GM21825 (cell line): ENCODE data around the gene SNRNP70.
A peak's percentile ranks its signal among the peaks of the same experiment; 100 is the strongest.

Source experiments
- ATAC-seq: cut with Tn5 transposase; IDR thresholded peaks from one replicate; pipeline ENCODE4 v1.9.1; 2021; ENCODE audit warnings: mild to moderate bottlenecking, moderate library complexity; ENCODE audit not compliant: unreplicated experiment

The SNRNP70 gene

GRCh38 chr19:49097453-49098288, 12.4 kb downstream of the SNRNP70 start:
- no peak for ATAC-seq

GRCh38 chr19:49098795-49099194, 13.5 kb downstream of the SNRNP70 start:
- no peak for ATAC-seq

DNA sequence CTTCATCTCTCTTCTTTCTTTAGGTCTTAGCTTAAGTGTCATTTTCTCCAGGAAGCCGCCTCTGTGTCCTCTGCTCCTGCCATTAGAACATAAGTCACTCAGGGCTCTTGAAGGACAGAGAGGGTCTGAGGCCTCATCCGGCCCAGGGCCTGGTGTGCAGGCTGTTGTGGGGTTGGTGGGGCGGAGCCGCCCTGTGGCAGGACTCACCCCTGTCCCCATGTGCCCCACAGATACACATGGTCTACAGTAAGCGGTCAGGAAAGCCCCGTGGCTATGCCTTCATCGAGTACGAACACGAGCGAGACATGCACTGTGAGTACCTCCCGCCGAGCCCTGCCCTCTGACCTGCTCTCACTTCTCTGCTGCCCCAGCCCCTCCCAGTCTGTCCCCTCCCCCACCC, 15.9 kb downstream of the SNRNP70 start:
- ATAC-seq = no peak

DNA sequence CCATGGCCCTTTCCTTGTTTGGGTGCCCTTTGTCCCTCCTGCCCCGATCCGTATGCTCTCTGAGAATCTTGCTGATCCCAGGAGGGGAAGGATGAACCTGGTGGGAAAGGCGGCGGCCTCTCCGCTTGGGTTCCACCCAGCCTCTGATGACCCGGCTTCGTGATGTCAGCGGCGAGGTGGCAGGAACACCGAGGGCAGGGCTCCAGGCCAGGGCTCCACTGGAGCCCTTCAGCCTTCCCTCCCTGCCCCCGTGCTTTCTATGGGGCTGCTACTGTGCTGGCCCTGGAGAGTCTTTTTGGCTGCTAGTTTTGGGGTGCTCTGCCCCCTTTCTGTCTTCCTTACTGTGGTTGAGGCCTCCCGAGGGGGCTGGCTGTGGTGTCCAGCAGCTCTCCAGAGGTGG, 17.1 kb downstream of the SNRNP70 start:
- no peak for ATAC-seq

DNA sequence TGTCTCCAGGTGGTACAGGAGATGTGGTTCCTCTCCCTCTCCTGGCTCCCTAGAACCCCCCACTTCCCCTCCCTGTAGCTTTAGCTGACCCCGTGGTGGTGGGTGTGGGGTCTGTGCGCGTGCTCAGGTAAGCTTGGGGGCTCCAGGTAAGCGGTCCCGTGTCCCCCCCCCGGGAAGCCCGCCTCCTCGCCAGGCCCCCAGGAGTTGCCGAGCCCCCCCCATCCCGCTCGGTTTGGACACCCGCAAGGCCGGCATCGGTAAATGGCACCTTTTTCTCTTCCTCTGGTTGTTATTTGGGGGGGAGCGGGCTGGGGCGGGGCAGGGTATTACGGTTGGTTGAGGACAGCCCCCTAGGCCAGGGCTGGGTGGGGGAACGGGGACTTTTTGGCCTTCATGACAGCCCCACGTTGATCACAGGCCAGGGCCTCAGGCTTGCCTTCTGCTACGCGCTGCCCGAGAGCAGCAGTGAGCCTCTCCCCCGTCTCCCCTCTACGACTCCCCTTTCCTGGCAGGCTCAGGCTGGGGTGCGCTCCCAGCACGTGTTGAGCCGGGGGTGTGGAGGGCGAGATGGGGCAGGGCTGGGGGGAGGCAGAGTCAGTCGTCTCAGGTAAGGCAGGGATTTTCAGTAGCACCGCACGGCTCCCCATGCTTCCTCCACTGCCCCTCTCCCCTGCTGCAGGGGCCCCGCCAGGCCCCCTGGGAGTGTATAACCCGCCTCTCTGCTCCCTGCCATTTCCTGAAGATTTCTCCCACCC, 18.3 kb downstream of the SNRNP70 start:
- no peak for ATAC-seq

DNA sequence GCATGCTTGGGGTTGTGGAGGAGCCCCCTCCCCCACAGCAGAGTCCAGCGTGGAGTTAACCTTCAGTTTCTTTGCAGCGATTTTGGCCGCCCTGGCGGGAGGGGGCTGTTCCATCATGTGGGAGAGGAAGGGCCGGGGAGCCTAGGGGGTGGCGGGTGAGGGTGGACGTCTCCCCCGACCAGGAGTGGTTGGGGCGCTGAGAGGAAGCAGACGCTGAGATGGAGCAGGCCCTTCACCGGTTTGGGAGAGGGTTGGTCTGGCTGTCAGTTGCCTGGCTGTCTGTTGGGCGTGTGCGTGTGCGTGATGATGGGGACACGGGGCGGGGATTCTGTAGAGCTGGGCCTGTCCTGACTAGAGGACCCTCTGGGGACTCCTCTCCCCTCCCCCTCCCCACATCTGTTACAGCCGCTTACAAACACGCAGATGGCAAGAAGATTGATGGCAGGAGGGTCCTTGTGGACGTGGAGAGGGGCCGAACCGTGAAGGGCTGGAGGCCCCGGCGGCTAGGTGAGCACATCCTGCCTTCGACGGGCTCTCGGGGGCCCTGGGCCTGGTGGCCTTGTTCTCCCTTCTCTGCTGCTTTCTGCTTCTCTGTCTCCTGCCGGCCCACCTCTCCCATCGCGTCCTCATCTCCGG, 19.1 kb downstream of the SNRNP70 start:
- ATAC-seq = no peak

DNA sequence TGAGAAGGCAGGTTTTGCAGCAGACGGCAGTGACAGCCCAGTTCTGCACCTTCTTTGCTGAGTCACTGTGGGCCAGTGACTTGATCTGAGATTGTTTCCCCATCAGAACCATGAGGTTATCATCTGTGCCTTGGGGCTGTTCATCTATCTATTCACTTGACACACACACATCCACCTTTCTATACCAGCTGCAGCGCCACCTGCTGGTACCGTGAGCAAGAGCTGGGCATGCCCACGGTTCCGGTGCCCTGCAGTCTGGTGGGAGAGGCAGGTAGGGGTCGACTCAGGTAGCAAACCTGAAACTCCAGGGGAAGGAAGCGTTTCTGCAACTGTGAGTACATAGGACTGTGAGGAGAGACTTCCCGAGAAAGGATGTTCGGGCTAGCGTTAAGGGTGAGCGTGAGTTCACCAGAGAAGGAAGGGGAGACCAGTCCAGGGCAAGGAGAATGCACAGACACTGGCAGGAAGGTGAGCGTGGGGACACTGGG, 21.4 kb downstream of the SNRNP70 start:
- no peak for ATAC-seq

- no peak for ATAC-seq
Observed at GRCh38 chr19:49107625-49108459, 22.6 kb downstream of the SNRNP70 start.

GRCh38 chr19:49109051-49109450, 23.8 kb downstream of the SNRNP70 start:
- ATAC-seq = no peak

- ATAC-seq = no peak
Observed at GRCh38 chr19:49109569-49110233, 24.4 kb downstream of the SNRNP70 start.

DNA sequence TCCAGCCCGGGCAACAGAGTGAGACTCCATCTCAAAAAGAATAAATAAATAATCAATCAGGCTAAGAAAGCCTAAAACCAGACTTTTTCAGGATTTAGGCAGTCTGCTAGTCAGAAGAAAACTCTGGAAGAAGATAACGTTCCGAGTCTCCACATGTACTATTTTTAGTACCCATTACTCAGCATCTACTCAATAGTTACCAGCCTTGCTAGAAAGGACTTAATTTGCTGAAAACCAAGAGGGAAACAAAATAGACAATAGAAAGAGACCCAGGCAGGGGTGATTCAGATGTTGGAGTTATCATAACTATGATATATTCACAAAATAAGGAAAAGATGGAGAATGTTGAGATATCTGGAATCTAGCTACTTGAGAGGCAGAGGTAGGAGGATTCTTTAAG, 25.3 kb downstream of the SNRNP70 start:
- no peak for ATAC-seq

DNA sequence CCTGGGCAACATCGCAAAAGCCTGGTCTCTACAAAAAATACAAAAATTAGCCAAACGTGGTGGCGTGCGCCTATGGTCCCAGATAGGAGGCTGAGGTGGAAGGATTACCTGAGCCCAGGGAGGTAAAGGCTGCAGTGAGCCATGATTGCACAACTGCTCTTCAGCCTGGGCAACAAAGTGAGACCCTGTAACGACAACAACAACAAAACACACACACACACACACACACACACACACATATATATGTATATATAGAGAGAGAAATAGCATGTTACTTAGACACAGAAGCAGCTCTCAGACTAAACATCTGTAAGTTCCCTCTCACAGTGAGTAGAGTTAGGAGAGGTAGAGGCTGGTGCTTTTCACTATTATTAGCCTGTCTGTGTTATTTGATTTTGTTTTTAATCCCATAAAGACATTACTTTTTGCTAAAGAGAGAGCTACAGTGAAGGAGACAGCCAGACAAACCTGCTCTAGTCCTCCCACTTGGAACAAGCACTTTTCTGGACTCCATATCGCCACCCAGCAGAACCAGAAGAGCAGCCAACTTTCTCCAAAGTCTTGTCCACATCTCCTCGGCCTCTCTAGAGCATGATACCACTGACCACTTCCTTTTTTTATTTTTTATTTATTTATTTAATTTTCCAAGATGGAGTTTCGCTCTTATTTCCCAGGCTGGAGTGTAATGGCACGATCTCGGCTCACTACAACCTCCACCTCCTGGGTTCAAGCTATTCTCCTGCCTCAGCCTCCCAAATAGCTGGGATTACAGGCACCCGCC, 26.2 kb downstream of the SNRNP70 start:
- ATAC-seq = no peak

GRCh38 chr19:49113762-49114629, 28.7 kb downstream of the SNRNP70 start, which contains the start of gene LIN7B:
TSS of gene LIN7B (plus strand) at chr19:49114370. CDS start at chr19:49114405, 35 bp downstream.
- ATAC-seq = peak; percentile 44

DNA sequence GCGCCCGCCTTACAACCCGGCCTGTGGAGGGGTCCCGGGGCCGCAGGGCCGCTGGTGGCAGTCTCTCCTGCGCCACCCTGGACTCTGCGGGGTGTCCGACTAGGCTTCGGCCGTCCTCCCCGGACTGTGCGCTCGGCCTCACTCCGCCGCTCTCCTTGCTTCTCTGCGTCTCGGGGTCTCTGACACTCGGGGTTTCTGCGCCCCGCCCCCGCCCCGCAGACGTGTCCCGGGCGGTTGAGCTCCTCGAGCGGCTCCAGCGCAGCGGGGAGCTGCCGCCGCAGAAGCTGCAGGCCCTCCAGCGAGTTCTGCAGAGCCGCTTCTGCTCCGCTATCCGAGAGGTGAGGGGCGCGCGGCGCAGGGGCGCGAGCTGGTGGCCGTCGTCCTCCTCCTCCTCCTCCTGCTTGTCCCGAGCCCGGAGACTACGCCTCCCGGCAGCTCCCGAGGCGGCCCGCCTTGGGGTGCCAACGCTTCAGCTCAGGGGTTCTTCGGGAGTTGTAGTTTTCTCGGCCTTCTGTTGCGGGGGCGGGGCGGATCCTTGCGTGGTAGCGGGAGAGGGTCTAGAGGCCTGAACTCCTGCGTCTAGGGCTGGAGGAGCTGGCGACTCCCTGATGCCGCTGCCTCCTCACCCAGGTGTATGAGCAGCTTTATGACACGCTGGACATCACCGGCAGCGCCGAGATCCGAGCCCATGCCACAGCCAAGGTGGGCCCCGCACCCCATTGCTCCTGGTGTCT, 29.5 kb downstream of the SNRNP70 start:
- ATAC-seq = no peak

DNA sequence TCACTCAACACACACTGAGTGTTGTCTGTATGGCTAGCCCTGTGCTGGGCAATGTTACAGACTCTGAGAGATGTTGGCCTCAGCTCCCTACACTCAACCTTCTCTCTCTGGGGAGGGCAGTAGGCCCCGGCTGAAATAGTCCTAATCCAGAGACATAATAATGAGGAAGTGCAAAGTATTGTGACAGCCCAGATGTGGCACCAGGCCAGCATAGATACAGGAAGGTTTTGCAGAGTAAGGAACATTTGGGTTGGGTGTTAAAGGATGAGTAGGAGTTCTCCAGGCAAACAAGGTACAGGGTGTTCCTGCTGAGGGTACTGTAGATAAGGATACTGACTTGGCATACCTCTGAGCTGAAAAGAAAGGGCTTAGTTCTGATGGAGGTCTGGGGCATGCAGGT, 31.3 kb downstream of the SNRNP70 start:
- ATAC-seq = no peak

DNA sequence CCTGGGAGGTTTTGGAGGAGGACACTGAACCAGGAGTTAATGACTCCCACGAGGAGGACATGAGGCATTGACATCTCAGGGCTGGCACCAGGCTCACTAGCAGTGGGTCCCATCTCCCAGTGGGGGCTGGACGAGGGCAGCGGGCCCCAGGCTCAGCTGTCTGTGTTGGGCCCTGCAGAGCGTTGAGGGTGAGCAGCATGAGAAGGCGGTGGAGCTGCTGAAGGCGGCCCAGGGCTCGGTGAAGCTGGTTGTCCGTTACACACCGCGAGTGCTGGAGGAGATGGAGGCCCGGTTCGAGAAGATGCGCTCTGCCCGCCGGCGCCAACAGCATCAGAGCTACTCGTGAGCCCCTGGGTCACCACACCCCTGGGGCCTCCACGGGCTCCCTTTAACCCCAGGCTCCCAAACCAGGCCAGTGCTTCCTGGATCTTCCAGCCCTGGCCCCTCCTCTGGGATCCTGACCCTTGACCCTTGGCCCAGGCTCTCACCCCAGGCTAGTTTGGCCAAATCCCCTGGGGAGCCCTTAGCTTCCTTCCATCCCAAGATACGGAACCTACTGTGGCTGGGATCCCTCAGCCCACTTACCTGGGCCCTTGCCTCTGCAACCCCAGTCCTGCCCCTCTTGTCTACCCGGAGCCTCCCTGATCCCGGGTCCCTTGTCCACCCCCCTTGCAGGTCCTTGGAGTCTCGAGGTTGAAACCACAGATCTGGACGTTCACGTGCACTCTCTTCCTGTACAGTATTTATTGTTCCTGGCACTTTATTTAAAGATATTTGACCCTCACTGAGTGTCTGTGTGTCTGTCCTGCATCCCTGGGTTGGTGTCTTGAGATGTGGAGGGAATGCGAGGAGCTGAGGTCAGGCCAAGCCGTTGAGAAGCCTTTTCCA, 32.7 kb downstream of the SNRNP70 start:
- no peak for ATAC-seq
